T-helper 2 cell (primary cell): ENCODE data around the gene PSMA8.
"Not testable (repeated sequence)": the region's sequence is repeated elsewhere in the genome, so short reads cannot be mapped to it uniquely, and the experiment has no call there.

Experiments
- DNase-seq, 5 experiments: peaks; one replicate each; pipeline versions ENCODE4 v3.0.0 to v3.0.0-alpha.2; 2012 to 2022

The PSMA8 gene

DNA sequence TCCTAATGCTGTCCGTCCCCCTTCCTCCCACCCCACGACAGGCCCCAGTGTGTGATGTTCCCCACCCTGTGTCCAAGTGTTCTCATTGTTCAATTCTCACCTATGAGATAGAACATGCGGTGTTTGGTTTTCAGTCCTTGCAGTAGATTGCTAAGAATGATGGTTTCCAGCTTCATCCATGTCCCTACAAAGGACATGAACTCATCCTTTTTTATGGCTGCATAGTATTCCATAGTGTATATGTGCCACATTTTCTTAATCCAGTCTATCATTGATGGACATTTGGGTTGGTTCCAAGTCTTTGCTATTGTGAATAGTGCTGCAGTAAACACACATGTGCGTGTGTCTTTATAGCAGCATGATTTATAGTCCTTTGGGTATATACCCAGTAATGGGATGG lies 105.0 kb downstream of the PSMA8 start:
- DNase-seq: not testable (repeated sequence)

DNA sequence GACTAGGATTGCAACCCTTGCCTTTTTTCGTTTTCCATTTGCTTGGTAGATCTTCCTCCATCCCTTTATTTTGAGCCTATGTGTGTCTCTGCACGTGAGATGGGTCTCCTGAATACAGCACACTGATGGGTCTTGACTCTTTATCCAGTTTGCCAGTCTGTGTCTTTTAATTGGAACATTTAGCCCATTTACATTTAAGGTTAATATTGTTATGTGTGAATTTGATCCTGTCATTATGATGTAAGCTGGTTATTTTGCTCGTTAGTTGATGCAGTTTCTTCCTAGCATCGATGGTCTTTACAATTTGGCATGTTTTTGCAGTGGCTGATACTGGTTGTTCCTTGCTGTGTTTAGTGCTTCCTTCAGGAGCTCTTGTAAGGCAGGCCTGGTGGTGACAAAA lies 108.7 kb downstream of the PSMA8 start:
- not testable (repeated sequence) for DNase-seq
